ENCODE data around the gene ZC2HC1C. TPM values are rescaled to one million over a fixed set of nuclear protein-coding genes. Genes with fewer than 3 reads are reported as not detected.

The ZC2HC1C gene
- total RNA-seq, 2 donors from 2014 or later = 4.8 to 10.5 TPM

- Histone ChIP-seq H3K4me1 (no peaks in the 10 kb centered on the region), H3K4me3 (no peak overlapping the region), H3K27me3 (no peaks in the 10 kb centered on the region), H3K9me3 (no peaks in the 10 kb centered on the region), H3K36me3 (peaks cover 96% of the 10 kb centered on the region), H3K27ac (no peak overlapping the region)
- DNase-seq (ENCODE audit: low spot score) = no peak
- TF ChIP-seq CTCF (IDR thresholded peaks at IDR 0.05) = no peak
Observed at GRCh38 chr14:75109877-75110276, 40.4 kb downstream of the ZC2HC1C start.

GRCh38 chr14:75113932-75114539, 44.6 kb downstream of the ZC2HC1C start:
- no peak overlapping the region for H3K4me3 ChIP-seq
- H3K9me3 ChIP-seq = no peaks in the 10 kb centered on the region
- no peaks in the 10 kb centered on the region for H3K4me1 ChIP-seq
- peaks cover 85% of the 10 kb centered on the region for H3K36me3 ChIP-seq
- H3K27ac ChIP-seq = no peak overlapping the region
- no peaks in the 10 kb centered on the region for H3K27me3 ChIP-seq
- no peak for TF ChIP-seq CTCF (IDR thresholded peaks at IDR 0.05)
- no peak for DNase-seq (ENCODE audit: low spot score)

GRCh38 chr14:75119056-75119455, 49.6 kb downstream of the ZC2HC1C start:
- Histone ChIP-seq H3K9me3 (no peaks in the 10 kb centered on the region), H3K36me3 (peaks cover 47% of the 10 kb centered on the region), H3K27me3 (no peaks in the 10 kb centered on the region), H3K4me3 (no peak overlapping the region), H3K4me1 (peaks cover 0 to 2% of the 10 kb centered on the region in 2 donors), H3K27ac (no peak overlapping the region)
- no peak for DNase-seq (ENCODE audit: low spot score)
- TF ChIP-seq CTCF (IDR thresholded peaks at IDR 0.05) = no peak

GRCh38 chr14:75120541-75121291, 51.3 kb downstream of the ZC2HC1C start:
- no peak for DNase-seq (ENCODE audit: low spot score)
- TF ChIP-seq CTCF (IDR thresholded peaks at IDR 0.05) = no peak
- H3K27me3 ChIP-seq = no peaks in the 10 kb centered on the region
- no peak overlapping the region for H3K27ac ChIP-seq
- H3K4me1 ChIP-seq = peaks cover 0 to 17% of the 10 kb centered on the region in 2 donors
- H3K36me3 ChIP-seq = peaks cover 32% of the 10 kb centered on the region
- H3K4me3 ChIP-seq = no peak overlapping the region
- H3K9me3 ChIP-seq = no peaks in the 10 kb centered on the region

GRCh38 chr14:75121552-75121951, 52.1 kb downstream of the ZC2HC1C start:
- H3K9me3 ChIP-seq = no peaks in the 10 kb centered on the region
- no peak for TF ChIP-seq CTCF (IDR thresholded peaks at IDR 0.05)
- no peak overlapping the region for H3K4me3 ChIP-seq
- no peak overlapping the region for H3K27ac ChIP-seq
- H3K36me3 ChIP-seq = peaks cover 24% of the 10 kb centered on the region
- peaks cover 0 to 22% of the 10 kb centered on the region in 2 donors for H3K4me1 ChIP-seq
- H3K27me3 ChIP-seq = no peaks in the 10 kb centered on the region
- no peak for DNase-seq (ENCODE audit: low spot score)

Measured in right atrium auricular region (tissue), 2 donors.